Chondrocyte (in vitro differentiated cells): Measurements from ENCODE around the gene INPP5K. TPM values are rescaled to one million over a fixed set of nuclear protein-coding genes. Genes with fewer than 3 reads are reported as not detected.

Experiments used
- DNase-seq: peaks from one replicate; pipeline ENCODE4 v3.0.0; 2021; ENCODE audit warnings: mixed read lengths, low spot score
- H3K27ac Mint-ChIP-seq: one replicate; pipeline ENCODE4 v1.8.0; 2021; ENCODE audit warnings: mild to moderate bottlenecking, moderate library complexity, mixed read lengths; ENCODE audit not compliant: unreplicated experiment
- H3K27me3 Mint-ChIP-seq: 2 replicates; pipeline ENCODE4 v1.8.0; 2021; ENCODE audit warnings: low read depth, mixed read lengths
- H3K36me3 Mint-ChIP-seq: 2 replicates; pipeline ENCODE4 v1.8.0; 2021; ENCODE audit warnings: low read depth, mixed read lengths
- H3K4me1 Mint-ChIP-seq: 2 replicates; pipeline ENCODE4 v1.8.0; 2021; ENCODE audit warnings: low read depth, mild to moderate bottlenecking, mixed read lengths
- H3K4me3 Mint-ChIP-seq: one replicate; pipeline ENCODE4 v1.8.0; 2021; ENCODE audit warnings: mild to moderate bottlenecking, moderate library complexity, mixed read lengths; ENCODE audit not compliant: unreplicated experiment
- H3K9me3 Mint-ChIP-seq: 2 replicates; pipeline ENCODE4 v1.8.0; 2021; ENCODE audit warnings: low read depth, mixed read lengths
- total RNA-seq: library from RNA; stranded (reverse); gene quantifications from 3 replicates; pipeline ENCODE4 v1.2.1, GENCODE V29; 2021
- TF ChIP-seq, protein P1 (sequence below): fragments of 200-600 bp; sonication (generic); IDR thresholded peaks from 2 replicates; pipeline ENCODE4 v1.5.0; 2021; ENCODE audit warnings: antibody characterized with exemption, mild to moderate bottlenecking, moderate library complexity

Gene INPP5K
- total RNA-seq, 1 donor from 2014 or later, result 34.3 TPM

DNA sequence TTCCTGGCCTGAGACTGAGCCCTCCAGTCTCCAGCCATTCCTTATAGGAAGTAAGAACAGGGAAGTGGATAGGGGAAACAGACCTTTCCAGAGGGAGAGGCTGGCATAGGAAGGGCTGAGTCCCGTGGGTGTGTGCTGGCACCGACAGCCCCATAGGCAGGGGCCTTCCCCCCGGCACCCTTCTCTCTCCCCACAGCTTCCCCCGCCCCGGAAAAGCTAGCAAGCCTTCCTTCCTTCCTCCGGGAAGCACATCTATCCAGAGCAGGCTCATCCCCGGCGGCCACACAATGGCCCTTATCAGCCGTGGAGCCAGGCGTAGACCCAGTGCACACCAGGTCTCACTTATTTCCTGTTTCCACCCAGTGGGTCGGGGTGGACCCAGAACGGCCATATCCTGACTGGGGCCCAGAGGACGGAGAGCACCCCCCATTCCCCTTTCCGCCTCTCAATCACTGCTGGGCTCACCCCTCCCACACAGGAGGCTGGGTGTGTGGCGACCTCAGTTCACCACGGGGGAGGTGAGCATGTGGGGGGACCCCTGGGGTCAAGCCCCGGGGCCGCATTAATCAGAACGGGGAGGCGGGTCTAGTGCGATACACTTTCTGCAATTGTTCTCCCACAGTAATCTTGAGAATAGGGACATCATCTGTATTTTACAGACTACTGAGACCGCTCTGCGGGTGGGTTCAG, 23.0 kb downstream of the INPP5K start:
- Mint-ChIP-seq H3K9me3 (no peaks in the 10 kb centered on the region), H3K4me1 (peaks cover 73% of the 10 kb centered on the region), H3K4me3 (peak overlapping the region; percentile 33), H3K27ac (peak overlapping the region; percentile 93), H3K27me3 (no peaks in the 10 kb centered on the region), H3K36me3 (no peaks in the 10 kb centered on the region)
- TF ChIP-seq, protein P1, sequence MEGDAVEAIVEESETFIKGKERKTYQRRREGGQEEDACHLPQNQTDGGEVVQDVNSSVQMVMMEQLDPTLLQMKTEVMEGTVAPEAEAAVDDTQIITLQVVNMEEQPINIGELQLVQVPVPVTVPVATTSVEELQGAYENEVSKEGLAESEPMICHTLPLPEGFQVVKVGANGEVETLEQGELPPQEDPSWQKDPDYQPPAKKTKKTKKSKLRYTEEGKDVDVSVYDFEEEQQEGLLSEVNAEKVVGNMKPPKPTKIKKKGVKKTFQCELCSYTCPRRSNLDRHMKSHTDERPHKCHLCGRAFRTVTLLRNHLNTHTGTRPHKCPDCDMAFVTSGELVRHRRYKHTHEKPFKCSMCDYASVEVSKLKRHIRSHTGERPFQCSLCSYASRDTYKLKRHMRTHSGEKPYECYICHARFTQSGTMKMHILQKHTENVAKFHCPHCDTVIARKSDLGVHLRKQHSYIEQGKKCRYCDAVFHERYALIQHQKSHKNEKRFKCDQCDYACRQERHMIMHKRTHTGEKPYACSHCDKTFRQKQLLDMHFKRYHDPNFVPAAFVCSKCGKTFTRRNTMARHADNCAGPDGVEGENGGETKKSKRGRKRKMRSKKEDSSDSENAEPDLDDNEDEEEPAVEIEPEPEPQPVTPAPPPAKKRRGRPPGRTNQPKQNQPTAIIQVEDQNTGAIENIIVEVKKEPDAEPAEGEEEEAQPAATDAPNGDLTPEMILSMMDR, result no peak
- no peak for DNase-seq

DNA sequence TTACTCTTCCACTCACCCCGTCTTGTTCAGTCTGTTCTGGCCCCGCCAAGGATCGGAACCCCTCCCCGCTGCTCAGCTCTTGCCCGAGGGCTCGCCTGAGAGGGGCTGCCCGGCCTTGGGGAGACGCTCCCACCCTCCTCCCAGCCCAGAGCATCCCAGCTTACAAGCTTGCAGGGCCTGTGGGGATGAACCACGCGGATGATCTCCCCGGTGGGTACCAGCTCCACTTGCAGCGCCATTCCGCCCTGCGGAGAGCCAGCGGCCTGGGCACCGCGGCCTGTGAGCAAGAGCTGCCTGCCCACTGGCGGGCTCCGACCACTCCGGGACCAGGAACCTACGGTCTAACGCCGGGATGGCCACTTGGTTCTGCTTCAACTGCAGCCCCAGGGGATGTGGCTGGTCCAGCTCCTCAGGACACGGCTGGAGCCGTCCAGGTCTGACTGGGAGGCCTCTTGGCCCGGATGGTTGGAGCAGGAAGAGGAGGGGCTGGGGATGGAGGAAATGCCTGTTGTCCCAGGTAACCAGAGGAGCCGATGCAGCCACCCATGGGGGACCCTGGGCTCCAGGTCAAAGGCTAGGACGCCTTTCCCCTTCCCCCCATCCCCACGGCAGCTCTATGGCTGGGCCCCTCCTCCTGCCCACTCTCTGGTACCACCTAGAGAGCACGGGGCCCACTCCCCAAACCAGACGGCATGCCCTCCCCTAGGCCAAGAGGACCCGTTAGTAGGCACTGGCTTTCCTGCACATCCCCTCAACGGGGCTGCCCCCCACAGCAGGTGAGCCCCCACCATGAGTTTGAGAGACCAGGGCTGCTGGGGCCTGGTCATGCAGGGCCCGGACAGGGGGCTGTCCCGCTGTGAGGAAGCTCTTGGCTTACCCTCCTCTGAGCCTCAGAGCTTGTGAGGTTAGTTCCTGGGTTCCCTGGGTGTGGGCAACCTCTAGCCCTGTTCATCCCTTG, 23.9 kb downstream of the INPP5K start, which contains the start of gene MYO1C:
MYO1C (minus strand) TSS at position 438 of the 958 bp plus-strand sequence; CDS start at position 239, 199 bp downstream.
- H3K4me1 Mint-ChIP-seq, result peaks cover 77% of the 10 kb centered on the region
- no peaks in the 10 kb centered on the region for H3K27me3 Mint-ChIP-seq
- H3K36me3 Mint-ChIP-seq, result no peaks in the 10 kb centered on the region
- DNase-seq, result no peak
- H3K27ac Mint-ChIP-seq, result peak within 1 kb of the TSS; percentile 93
- H3K9me3 Mint-ChIP-seq, result no peaks in the 10 kb centered on the region
- TF ChIP-seq, protein P1, result no peak
- peak within 1 kb of the TSS; percentile 81 for H3K4me3 Mint-ChIP-seq

DNA sequence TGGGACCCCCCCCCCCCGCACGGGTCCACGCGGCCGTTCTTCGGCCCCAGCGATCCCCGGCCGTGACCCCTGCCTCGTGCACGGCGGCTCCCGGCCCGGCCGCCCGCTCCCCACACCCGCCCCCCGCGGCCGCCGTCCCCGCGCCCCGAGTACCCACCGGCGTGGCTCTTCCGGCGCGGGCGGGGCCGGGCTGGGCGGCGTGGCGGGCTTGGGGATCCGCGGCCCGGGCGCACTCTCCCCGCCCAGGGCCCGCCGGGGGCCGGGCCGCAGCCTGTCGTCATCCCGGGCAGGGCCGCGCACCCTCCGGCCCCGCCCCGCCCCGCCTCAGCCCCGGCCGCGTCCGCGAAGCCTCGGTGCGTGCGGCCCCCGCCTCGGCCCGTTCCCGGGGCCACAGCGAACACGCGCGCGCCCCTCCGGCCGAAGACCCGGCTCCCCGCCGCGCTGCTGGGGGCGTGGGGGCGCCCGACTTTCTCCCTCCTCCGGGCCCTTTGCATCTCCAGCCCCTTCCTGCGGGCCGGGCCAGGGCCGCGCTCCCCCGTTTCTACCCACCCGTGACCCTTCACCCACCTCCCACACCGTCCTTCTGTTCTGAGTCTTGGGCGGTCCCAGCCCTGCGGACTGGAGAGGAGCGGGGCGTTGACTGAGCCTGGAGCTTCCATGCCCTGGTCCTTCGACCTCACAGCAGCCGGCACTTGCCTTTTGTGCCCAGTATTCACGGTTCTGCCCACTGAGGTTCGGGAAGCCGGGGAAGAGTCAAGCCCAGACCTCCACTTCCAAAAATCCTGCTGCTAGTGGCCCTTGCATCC, 24.8 kb downstream of the INPP5K start:
- TF ChIP-seq, protein P1, result no peak
- Mint-ChIP-seq H3K27ac (peak overlapping the region; percentile 88), H3K4me3 (peak overlapping the region; percentile 94), H3K36me3 (no peaks in the 10 kb centered on the region), H3K9me3 (no peaks in the 10 kb centered on the region), H3K4me1 (peaks cover 83% of the 10 kb centered on the region), H3K27me3 (no peaks in the 10 kb centered on the region)
- no peak for DNase-seq

DNA sequence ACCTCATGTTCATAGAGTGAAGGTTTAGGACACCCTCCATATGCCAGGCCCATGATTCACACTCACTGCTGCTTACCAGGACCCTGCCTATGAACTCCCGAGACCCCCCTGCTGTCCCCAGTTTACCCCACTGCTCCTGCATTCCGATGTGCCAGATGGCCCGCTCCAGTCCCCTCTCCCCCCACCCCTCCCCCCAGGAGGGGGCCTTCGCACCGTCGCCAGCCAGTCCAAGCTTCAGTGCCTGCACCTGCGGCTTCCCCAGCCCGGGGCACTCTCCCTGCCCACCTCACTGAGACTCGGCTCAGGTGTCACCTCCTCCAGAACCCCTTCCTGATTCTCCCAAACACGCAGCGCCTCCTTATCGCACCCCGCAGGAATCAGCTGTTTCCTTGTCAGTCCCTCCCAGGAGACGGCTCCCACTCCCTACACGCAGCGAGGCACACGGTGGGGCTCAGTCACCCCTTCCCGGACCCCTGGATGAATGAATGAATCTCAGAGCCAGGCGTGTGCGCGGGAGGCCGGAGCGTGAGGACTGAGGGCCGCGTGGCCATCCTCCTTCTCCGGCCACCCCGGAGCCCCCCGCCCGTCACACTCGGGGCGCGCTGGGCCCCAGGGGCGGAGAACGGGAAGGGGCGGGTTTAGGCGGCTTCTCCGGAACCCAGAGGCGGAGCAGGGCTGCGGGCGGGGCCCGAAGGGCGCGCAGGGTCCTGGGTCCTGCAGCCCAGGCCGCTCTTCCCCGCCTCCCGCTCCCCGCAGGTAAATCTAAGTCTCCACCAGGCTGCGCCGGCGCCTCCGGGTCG, 25.6 kb downstream of the INPP5K start:
- Mint-ChIP-seq H3K27ac (peak overlapping the region; percentile 88), H3K36me3 (no peaks in the 10 kb centered on the region), H3K27me3 (no peaks in the 10 kb centered on the region), H3K4me3 (peak overlapping the region; percentile 94), H3K4me1 (peaks cover 76% of the 10 kb centered on the region), H3K9me3 (no peaks in the 10 kb centered on the region)
- TF ChIP-seq, protein P1, result peak; percentile 20
- no peak for DNase-seq
